GM20000 (cell line): ENCODE results near the gene ORM2.

Experiments used
- DNase-seq: peaks from one replicate; pipeline ENCODE4 v3.0.0; 2012; ENCODE audit warnings: low spot score
- CTCF ChIP-seq: IDR thresholded peaks from 2 replicates; pipeline ENCODE4 v1.5.1; 2012; ENCODE audit warnings: mild to moderate bottlenecking, control low read depth; ENCODE audit errors: extremely low read depth, missing control alignments

Gene ORM2

GRCh38 chr9:114289106-114289505 is 40.6 kb upstream of the ORM2 start:
- no peak for DNase-seq
- TF ChIP-seq CTCF: no peak

- TF ChIP-seq CTCF: no peak
- no peak for DNase-seq
These were observed 39.8 kb upstream of the ORM2 start for GRCh38 chr9:114289571-114290481.

GRCh38 chr9:114290561-114290986 is 39.1 kb upstream of the ORM2 start:
- TF ChIP-seq CTCF: no peak
- DNase-seq: no peak

- peak; percentile 73 for DNase-seq
- peak; percentile 72 for TF ChIP-seq CTCF
These were observed 38.6 kb upstream of the ORM2 start for GRCh38 chr9:114291064-114291474.

- no peak for TF ChIP-seq CTCF
- no peak for DNase-seq
These were observed 37.6 kb upstream of the ORM2 start for GRCh38 chr9:114291886-114292590.

GRCh38 chr9:114294664-114295063 is 35.0 kb upstream of the ORM2 start:
- no peak for DNase-seq
- TF ChIP-seq CTCF: no peak

GRCh38 chr9:114296338-114296737 is 33.3 kb upstream of the ORM2 start:
- TF ChIP-seq CTCF: no peak
- no peak for DNase-seq
